ENCODE results near the gene CYP46A1.
A peak's percentile ranks its signal among the peaks of the same experiment; 100 is the strongest.

The CYP46A1 gene

GRCh38 chr14:99683619-99684409 is at the start of gene CYP46A1:
CYP46A1 (plus strand) TSS chr14:99684298; CDS start chr14:99684418, 120 bp downstream.
- Histone ChIP-seq H3K4me1 (ENCODE audit: control insufficient read depth, insufficient read depth, low read length) (no peaks in the 10 kb centered on the region), H3K4me3 (ENCODE audit: low read depth, low read length) (peak within 1 kb of the TSS; percentile 61), H3K27ac (ENCODE audit: extremely low read depth, low read depth, low read length) (peak within 1 kb of the TSS; percentile 54; the same call in 1 of the 2 replicates), H3K36me3 (ENCODE audit: control insufficient read depth in 2 of 2, insufficient read depth in 1 of 2, low read length in 2 of 2) (no peaks in the 10 kb centered on the region), H3K9me3 (ENCODE audit: control insufficient read depth, insufficient read depth, low read depth, low read length) (no peaks in the 10 kb centered on the region)
- ChIA-PET CTCF (interaction anchor here (0.5 to 2.4 kb wide), 11 partner anchors 15 to 426 kb away, joined by 3 to 12 read pairs (median 4); no protein-coding TSS in a partner anchor), POLR2A (interaction anchor here (0.6 to 1.2 kb wide), 7 partner anchors 16 to 287 kb away, joined by 3 to 5 read pairs (median 4); no protein-coding TSS in a partner anchor)
- TF ChIP-seq ATF2 (tag by site-specific recombination; IDR thresholded peaks at IDR 0.05; ENCODE audit: low read depth) (no peak), ZNF76 (tag by site-specific recombination; IDR thresholded peaks at IDR 0.05; ENCODE audit: borderline replicate concordance, low read depth) (peak; percentile 62; the same call in 1 of the 2 replicates), ZNF560 (tag by site-specific recombination; IDR thresholded peaks at IDR 0.05; ENCODE audit: borderline replicate concordance) (no peak), ZNF600 (tag by site-specific recombination; IDR thresholded peaks at IDR 0.05) (peak; percentile 82), ZBTB48 (tag by site-specific recombination; IDR thresholded peaks at IDR 0.05) (no peak), ZNF514 (tag by site-specific recombination; IDR thresholded peaks at IDR 0.05) (no peak), ZSCAN30 (tag by site-specific recombination; IDR thresholded peaks at IDR 0.05) (peak; percentile 42; the same call in 1 of the 2 replicates), ZNF529 (tag by site-specific recombination; IDR thresholded peaks at IDR 0.05; ENCODE audit: insufficient replicate concordance) (no peak), ZNF785 (tag by site-specific recombination; IDR thresholded peaks at IDR 0.05) (no peak), ZIC2 (tag by site-specific recombination; IDR thresholded peaks at IDR 0.05) (no peak), ZSCAN18 (tag by site-specific recombination; IDR thresholded peaks at IDR 0.05) (no peak), ZBTB20 (tag by site-specific recombination; IDR thresholded peaks at IDR 0.05) (peak; percentile 70), ZNF266 (tag by site-specific recombination; IDR thresholded peaks at IDR 0.05; ENCODE audit: low read depth) (no peak), ZNF707 (tag by site-specific recombination; IDR thresholded peaks at IDR 0.05) (no peak), ZNF473 (tag by site-specific recombination; IDR thresholded peaks at IDR 0.05) (no peak), ZNF112 (tag by site-specific recombination; IDR thresholded peaks at IDR 0.05) (no peak), ZNF670 (tag by site-specific recombination; IDR thresholded peaks at IDR 0.05; ENCODE audit: low read depth) (no peak), TSHZ1 (tag by site-specific recombination; IDR thresholded peaks at IDR 0.05; ENCODE audit: borderline replicate concordance) (no peak), ZNF335 (tag by site-specific recombination; conservative IDR thresholded peaks at IDR 0.05) (peak; percentile 87), ZNF184 (tag by site-specific recombination; IDR thresholded peaks at IDR 0.05) (no peak), SP7 (tag by site-specific recombination; IDR thresholded peaks at IDR 0.05) (peak; percentile 73), ZNF596 (tag by site-specific recombination; IDR thresholded peaks at IDR 0.05) (no peak), KLF8 (tag by site-specific recombination; IDR thresholded peaks at IDR 0.05) (peak; percentile 69), ZNF561 (tag by site-specific recombination; IDR thresholded peaks at IDR 0.05; ENCODE audit: borderline replicate concordance) (peak; percentile 82)
- TF ChIP-seq, protein P1, sequence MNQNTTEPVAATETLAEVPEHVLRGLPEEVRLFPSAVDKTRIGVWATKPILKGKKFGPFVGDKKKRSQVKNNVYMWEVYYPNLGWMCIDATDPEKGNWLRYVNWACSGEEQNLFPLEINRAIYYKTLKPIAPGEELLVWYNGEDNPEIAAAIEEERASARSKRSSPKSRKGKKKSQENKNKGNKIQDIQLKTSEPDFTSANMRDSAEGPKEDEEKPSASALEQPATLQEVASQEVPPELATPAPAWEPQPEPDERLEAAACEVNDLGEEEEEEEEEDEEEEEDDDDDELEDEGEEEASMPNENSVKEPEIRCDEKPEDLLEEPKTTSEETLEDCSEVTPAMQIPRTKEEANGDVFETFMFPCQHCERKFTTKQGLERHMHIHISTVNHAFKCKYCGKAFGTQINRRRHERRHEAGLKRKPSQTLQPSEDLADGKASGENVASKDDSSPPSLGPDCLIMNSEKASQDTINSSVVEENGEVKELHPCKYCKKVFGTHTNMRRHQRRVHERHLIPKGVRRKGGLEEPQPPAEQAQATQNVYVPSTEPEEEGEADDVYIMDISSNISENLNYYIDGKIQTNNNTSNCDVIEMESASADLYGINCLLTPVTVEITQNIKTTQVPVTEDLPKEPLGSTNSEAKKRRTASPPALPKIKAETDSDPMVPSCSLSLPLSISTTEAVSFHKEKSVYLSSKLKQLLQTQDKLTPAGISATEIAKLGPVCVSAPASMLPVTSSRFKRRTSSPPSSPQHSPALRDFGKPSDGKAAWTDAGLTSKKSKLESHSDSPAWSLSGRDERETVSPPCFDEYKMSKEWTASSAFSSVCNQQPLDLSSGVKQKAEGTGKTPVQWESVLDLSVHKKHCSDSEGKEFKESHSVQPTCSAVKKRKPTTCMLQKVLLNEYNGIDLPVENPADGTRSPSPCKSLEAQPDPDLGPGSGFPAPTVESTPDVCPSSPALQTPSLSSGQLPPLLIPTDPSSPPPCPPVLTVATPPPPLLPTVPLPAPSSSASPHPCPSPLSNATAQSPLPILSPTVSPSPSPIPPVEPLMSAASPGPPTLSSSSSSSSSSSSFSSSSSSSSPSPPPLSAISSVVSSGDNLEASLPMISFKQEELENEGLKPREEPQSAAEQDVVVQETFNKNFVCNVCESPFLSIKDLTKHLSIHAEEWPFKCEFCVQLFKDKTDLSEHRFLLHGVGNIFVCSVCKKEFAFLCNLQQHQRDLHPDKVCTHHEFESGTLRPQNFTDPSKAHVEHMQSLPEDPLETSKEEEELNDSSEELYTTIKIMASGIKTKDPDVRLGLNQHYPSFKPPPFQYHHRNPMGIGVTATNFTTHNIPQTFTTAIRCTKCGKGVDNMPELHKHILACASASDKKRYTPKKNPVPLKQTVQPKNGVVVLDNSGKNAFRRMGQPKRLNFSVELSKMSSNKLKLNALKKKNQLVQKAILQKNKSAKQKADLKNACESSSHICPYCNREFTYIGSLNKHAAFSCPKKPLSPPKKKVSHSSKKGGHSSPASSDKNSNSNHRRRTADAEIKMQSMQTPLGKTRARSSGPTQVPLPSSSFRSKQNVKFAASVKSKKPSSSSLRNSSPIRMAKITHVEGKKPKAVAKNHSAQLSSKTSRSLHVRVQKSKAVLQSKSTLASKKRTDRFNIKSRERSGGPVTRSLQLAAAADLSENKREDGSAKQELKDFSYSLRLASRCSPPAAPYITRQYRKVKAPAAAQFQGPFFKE (tag by site-specific recombination; IDR thresholded peaks at IDR 0.05; ENCODE audit: borderline replicate concordance), result no peak
